ENCODE measurements around the gene RNASE3.

- TF ChIP-seq CTCF (IDR thresholded peaks at IDR 0.05) (no peak), ZFX (IDR thresholded peaks at IDR 0.05; ENCODE audit: borderline replicate concordance) (no peak)
Observed at GRCh38 chr14:20907214-20907613, 16.0 kb downstream of the RNASE3 start.

Data from 22Rv1 (cell line).